Hepatocyte (in vitro differentiated cells): ENCODE measurements around the gene SEMA3D. TPM values are rescaled to one million over a fixed set of nuclear protein-coding genes. Genes with fewer than 3 reads are reported as not detected.

ENCODE experiments used
- DNase-seq: peaks from one replicate; pipeline ENCODE4 v3.0.0-alpha.2; 2016; ENCODE audit warnings: low spot score
- H2AFZ ChIP-seq: fragments of 200-600 bp; sonication (generic); 2 replicates; pipeline ENCODE4 v1.6.0; 2016; ENCODE audit warnings: antibody characterized with exemption, mild to moderate bottlenecking
- H3K27ac ChIP-seq: fragments of 200-600 bp; sonication (generic); 2 replicates; pipeline ENCODE4 v1.5.1; 2016; ENCODE audit warnings: mild to moderate bottlenecking
- H3K27me3 ChIP-seq: fragments of 200-600 bp; sonication (generic); 2 replicates; pipeline ENCODE4 v1.6.1; 2016
- H3K36me3 ChIP-seq: fragments of 200-600 bp; sonication (generic); replicated peaks from 2 replicates; pipeline ENCODE4 v1.5.1; 2016; ENCODE audit warnings: low read depth; ENCODE audit not compliant: insufficient read depth
- H3K4me1 ChIP-seq: fragments of 200-600 bp; sonication (generic); 2 replicates; pipeline ENCODE4 v1.5.1; 2016; ENCODE audit warnings: mild to moderate bottlenecking, moderate library complexity; ENCODE audit not compliant: insufficient read depth
- H3K4me2 ChIP-seq: fragments of 200-600 bp; sonication (generic); 2 replicates; pipeline ENCODE4 v1.6.0; 2016
- H3K4me3 ChIP-seq: fragments of 200-600 bp; sonication (generic); 2 replicates; pipeline ENCODE4 v1.5.1; 2016; ENCODE audit warnings: mild to moderate bottlenecking
- H3K79me2 ChIP-seq: fragments of 200-600 bp; sonication (generic); 2 replicates; pipeline ENCODE4 v1.6.0; 2017; ENCODE audit warnings: mild to moderate bottlenecking
- H3K9me2 ChIP-seq: fragments of 200-600 bp; sonication (generic); replicated peaks from 2 replicates; pipeline ENCODE4 v1.6.0; 2017; ENCODE audit warnings: mild to moderate bottlenecking; ENCODE audit not compliant: insufficient read depth
- H3K9me3 ChIP-seq: fragments of 200-600 bp; sonication (generic); 2 replicates; pipeline ENCODE4 v1.5.1; 2016; ENCODE audit warnings: low read depth, mild to moderate bottlenecking
- H4K20me1 ChIP-seq: fragments of 200-600 bp; sonication (generic); 2 replicates; pipeline ENCODE4 v1.6.0; 2016; ENCODE audit warnings: mild to moderate bottlenecking; ENCODE audit not compliant: insufficient read depth, poor library complexity, severe bottlenecking
- CTCF ChIP-seq: fragments of 200-600 bp; sonication (generic); IDR thresholded peaks from 2 replicates; pipeline ENCODE4 v1.5.1; 2016; ENCODE audit warnings: antibody characterized with exemption, mild to moderate bottlenecking; ENCODE audit not compliant: poor library complexity
- EZH2 ChIP-seq: fragments of 200-600 bp; sonication (generic); IDR thresholded peaks from 2 replicates; pipeline ENCODE4 v1.6.1; 2016; ENCODE audit warnings: antibody characterized with exemption, mild to moderate bottlenecking, borderline replicate concordance
- EZH2phosphoT487 ChIP-seq: fragments of 200-600 bp; sonication (generic); IDR thresholded peaks from one replicate; pipeline ENCODE4 v1.6.1; 2018; ENCODE audit warnings: antibody characterized with exemption, mild to moderate bottlenecking, low read depth, moderate library complexity; ENCODE audit not compliant: unreplicated experiment, severe bottlenecking
- WGBS: methylation state at CpG from one replicate; pipeline ENCODE4 v1.1.6; 2016; ENCODE audit warnings: low lambda C conversion rate; ENCODE audit errors: missing lambda C conversion rate; 5-methylcytosine and 5-hydroxymethylcytosine counted together
- polyA plus RNA-seq: library from polyadenylated mRNA; unstranded; fragments of >200 nt; fragmentation: Nextera tagmentation; extraction: Ambion mirVana; gene quantifications from 2 replicates; pipeline ENCODE4 v1.2.1, GENCODE V29; 2016
- total RNA-seq: library from RNA; depleted of rRNA; stranded (reverse); fragments of >200 nt; gene quantifications from 2 replicates; pipeline ENCODE4 v1.2.3, GENCODE V29; 2014

Gene SEMA3D
- total and polyA plus RNA-seq, 2 experiments from 2014 or later, result 18.7 to 44.9 TPM

GRCh38 chr7:85067371-85067770 lies 119.5 kb downstream of the SEMA3D start:
- TF ChIP-seq EZH2 (no peak), CTCF (no peak), EZH2phosphoT487 (no peak)
- Histone ChIP-seq H3K4me3 (no peak overlapping the region), H3K4me2 (no peak overlapping the region), H3K9me2 (no peaks in the 10 kb centered on the region), H2AFZ (no peak overlapping the region), H3K27me3 (no peaks in the 10 kb centered on the region), H3K9me3 (no peaks in the 10 kb centered on the region), H3K27ac (no peak overlapping the region), H4K20me1 (no peaks in the 10 kb centered on the region), H3K4me1 (no peaks in the 10 kb centered on the region), H3K36me3 (no peaks in the 10 kb centered on the region), H3K79me2 (no peaks in the 10 kb centered on the region)
- no peak for DNase-seq
- 55% methylated on average over 1 of the region's 1 CpG for WGBS

- TF ChIP-seq EZH2phosphoT487 (no peak), CTCF (no peak), EZH2 (no peak)
- Histone ChIP-seq H3K4me3 (no peak overlapping the region), H4K20me1 (no peaks in the 10 kb centered on the region), H3K4me2 (no peak overlapping the region), H3K27me3 (no peaks in the 10 kb centered on the region), H3K36me3 (no peaks in the 10 kb centered on the region), H3K4me1 (no peaks in the 10 kb centered on the region), H3K9me3 (no peaks in the 10 kb centered on the region), H3K27ac (no peak overlapping the region), H3K9me2 (no peaks in the 10 kb centered on the region), H2AFZ (no peak overlapping the region), H3K79me2 (no peaks in the 10 kb centered on the region)
- DNase-seq, result no peak
Measured at GRCh38 chr7:85065888-85066485, 120.9 kb downstream of the SEMA3D start.

GRCh38 chr7:85065306-85065705 lies 121.5 kb downstream of the SEMA3D start:
- WGBS, result 67% methylated on average over 1 of the region's 1 CpG
- H3K27ac ChIP-seq, result no peak overlapping the region

More at GRCh38 chr7:85065306-85065705, 121.5 kb downstream of the SEMA3D start:
- Histone ChIP-seq H3K4me1 (no peaks in the 10 kb centered on the region), H3K79me2 (no peaks in the 10 kb centered on the region), H4K20me1 (no peaks in the 10 kb centered on the region), H3K36me3 (no peaks in the 10 kb centered on the region), H3K9me3 (no peaks in the 10 kb centered on the region), H3K9me2 (no peaks in the 10 kb centered on the region), H3K27me3 (no peaks in the 10 kb centered on the region), H3K4me3 (no peak overlapping the region), H2AFZ (no peak overlapping the region), H3K4me2 (no peak overlapping the region)
- DNase-seq, result no peak
- TF ChIP-seq EZH2 (no peak), CTCF (no peak), EZH2phosphoT487 (no peak)
